Kidney (tissue), 14 donors: ENCODE results near the gene TYMP. TPM values are rescaled to one million over a fixed set of nuclear protein-coding genes. Genes with fewer than 3 reads are reported as not detected.

Source experiments
- DNase-seq, 5 donors: peaks; one replicate each; pipeline ENCODE4 v3.0.0-alpha.2; 2013 to 2020
- FAIRE-seq: peaks from 2 replicates; lab custom pipeline; 2012; peaks lifted over from hg19 to GRCh38; lab: Jason Lieb, UNC
- H3K27ac ChIP-seq, 2 donors: one replicate each; pipeline ENCODE4 v1.7.0; 2013; ENCODE audit warnings: low read depth in 2 of 2, low read length in 2 of 2, inconsistent platforms in 1 of 2
- H3K27me3 ChIP-seq: one replicate; pipeline ENCODE4 v1.7.1; 2013; ENCODE audit warnings: low read length, inconsistent platforms; ENCODE audit not compliant: control insufficient read depth, insufficient read depth
- H3K36me3 ChIP-seq, 3 donors: one replicate each; pipeline versions ENCODE4 v1.7.0 to v1.7.1; 2013; ENCODE audit warnings: low read length in 3 of 3, control low read depth in 1 of 3, inconsistent platforms in 1 of 3; ENCODE audit not compliant: insufficient read depth in 3 of 3, control insufficient read depth in 2 of 3
- H3K4me1 ChIP-seq, 3 donors: one replicate each; pipeline versions ENCODE4 v1.7.0 to v1.7.1; 2013; ENCODE audit warnings: low read length in 3 of 3, inconsistent platforms in 1 of 3, low read depth in 1 of 3; ENCODE audit not compliant: control insufficient read depth in 2 of 3, insufficient read depth in 2 of 3
- H3K4me3 ChIP-seq, 3 donors: one replicate each; pipeline versions ENCODE4 v1.7.0 to v1.8.1; 2013; ENCODE audit warnings: low read length in 3 of 3, control low read depth in 1 of 3, inconsistent platforms in 1 of 3
- H3K9ac ChIP-seq, 3 donors: one replicate each; pipeline versions ENCODE4 v1.7.0 to v1.7.1; 2013; ENCODE audit warnings: low read length in 3 of 3, control low read depth in 1 of 3, inconsistent platforms in 1 of 3
- H3K9me3 ChIP-seq, 3 donors: one replicate each; pipeline versions ENCODE4 v1.7.0 to v1.7.1; 2013; ENCODE audit warnings: low read length in 3 of 3, control low read depth in 1 of 3, inconsistent platforms in 1 of 3; ENCODE audit not compliant: control insufficient read depth in 2 of 3, insufficient read depth in 1 of 3
- CTCF ChIP-seq: IDR thresholded peaks from 3 replicates; pipeline ENCODE4 v1.5.1; 2012; ENCODE audit warnings: mild to moderate bottlenecking, moderate library complexity, borderline replicate concordance; ENCODE audit not compliant: insufficient read depth; ENCODE audit errors: extremely low read depth
- intact Hi-C: fragments of 100-400 bp; cut with DNase I; formaldehyde crosslinking; loops from one replicate; pipeline ENCODE4 v1.11.1; 2022
- polyA plus RNA-seq: library from polyadenylated mRNA; stranded (reverse); fragments of 350-450 nt; fragmentation: Illumina TruSeq; extraction: RNeasy Lipid Tissue Mini Kit (QIAGEN cat#74804); gene quantifications from one replicate; pipeline ENCODE4 v1.2.3, GENCODE V29; 2014; ENCODE audit warnings: low read depth, low replicate concordance; ENCODE audit not compliant: insufficient read depth
- total RNA-seq: library from RNA; stranded (reverse); fragmentation: NEBNext Ultra II Directional; extraction: Animal tissue kit (Norgen Biotek cat#: 25700); gene quantifications from one replicate; pipeline ENCODE4 v1.2.1, GENCODE V29; 2021
- donor health status: control.
- donor health status: control.
- donor health status: control.
- donor health status: control.
- donor health status: control.
- donor health status: DM: yes; HTN: yes; CAD: no.
- donor health status: Normal renal cell carcinoma (clear cell type).

The TYMP gene
- total and polyA plus RNA-seq, 2 donors from 2014 or later = 22.2 to 163 TPM

DNA sequence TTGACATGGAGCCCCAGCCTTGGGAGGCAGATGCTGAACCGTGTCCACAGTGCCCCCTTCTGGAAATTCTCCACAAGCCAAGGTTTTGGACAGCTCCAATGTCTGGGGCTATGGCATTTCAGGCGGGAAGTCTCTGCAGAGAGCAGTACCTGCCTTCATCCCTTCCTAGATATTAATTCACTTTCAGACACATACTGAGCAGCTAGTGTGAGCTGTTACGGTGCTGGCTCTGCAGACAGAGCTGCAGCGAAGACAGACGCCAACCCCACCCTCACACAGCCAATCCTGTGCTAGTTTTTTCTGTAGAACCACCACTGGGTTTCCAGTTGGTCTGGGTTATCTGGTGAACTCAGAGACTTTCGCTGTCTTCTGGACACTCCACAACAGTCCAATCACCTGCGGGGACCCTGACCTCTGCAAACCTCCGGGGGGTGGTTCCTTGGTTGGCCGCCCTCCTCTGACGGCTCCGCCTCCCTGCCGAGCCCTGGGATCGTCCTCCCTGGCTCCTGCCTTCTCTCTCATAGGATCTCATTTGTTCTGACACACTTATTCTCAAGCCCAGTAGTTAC is 31.4 kb downstream of the TYMP start:
- FAIRE-seq = no peak
- H3K36me3 ChIP-seq = no peaks in the 10 kb centered on the region
- H3K9ac ChIP-seq = no peak overlapping the region
- no peak overlapping the region for H3K27ac ChIP-seq
- TF ChIP-seq CTCF = peak; percentile 75
- no peaks in the 10 kb centered on the region for H3K27me3 ChIP-seq
- H3K9me3 ChIP-seq = no peaks in the 10 kb centered on the region
- peak; percentile 75 to 88 (median 77) for DNase-seq
- H3K4me1 ChIP-seq = no peaks in the 10 kb centered on the region
- H3K4me3 ChIP-seq = no peak overlapping the region
- intact Hi-C loops = no loop called here

DNA sequence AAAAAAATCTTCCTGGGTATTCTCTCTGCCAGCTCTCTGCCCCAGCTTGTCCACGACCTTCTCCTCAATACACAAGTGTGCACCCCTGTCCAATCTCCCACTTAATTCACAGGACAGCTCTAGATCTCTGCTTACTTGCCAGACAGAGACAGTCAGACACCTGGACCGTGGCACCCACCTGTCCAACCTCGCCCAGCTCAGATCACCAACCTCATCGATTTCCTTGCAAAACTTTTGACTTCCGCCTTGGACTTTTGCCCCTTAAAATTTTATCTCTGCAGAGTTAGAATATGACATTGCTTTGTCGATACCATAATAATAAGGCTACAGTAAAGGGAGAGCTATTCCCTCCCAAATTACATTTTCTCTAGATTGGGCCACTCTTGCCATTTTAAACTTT is 32.7 kb downstream of the TYMP start:
- no peak overlapping the region for H3K9ac ChIP-seq
- H3K4me3 ChIP-seq = no peak overlapping the region
- FAIRE-seq = no peak
- H3K27me3 ChIP-seq = no peaks in the 10 kb centered on the region
- DNase-seq = no peak
- intact Hi-C loops = no loop called here
- no peaks in the 10 kb centered on the region for H3K9me3 ChIP-seq
- H3K4me1 ChIP-seq = no peaks in the 10 kb centered on the region
- H3K27ac ChIP-seq = no peak overlapping the region
- no peak for TF ChIP-seq CTCF
- H3K36me3 ChIP-seq = no peaks in the 10 kb centered on the region

DNA sequence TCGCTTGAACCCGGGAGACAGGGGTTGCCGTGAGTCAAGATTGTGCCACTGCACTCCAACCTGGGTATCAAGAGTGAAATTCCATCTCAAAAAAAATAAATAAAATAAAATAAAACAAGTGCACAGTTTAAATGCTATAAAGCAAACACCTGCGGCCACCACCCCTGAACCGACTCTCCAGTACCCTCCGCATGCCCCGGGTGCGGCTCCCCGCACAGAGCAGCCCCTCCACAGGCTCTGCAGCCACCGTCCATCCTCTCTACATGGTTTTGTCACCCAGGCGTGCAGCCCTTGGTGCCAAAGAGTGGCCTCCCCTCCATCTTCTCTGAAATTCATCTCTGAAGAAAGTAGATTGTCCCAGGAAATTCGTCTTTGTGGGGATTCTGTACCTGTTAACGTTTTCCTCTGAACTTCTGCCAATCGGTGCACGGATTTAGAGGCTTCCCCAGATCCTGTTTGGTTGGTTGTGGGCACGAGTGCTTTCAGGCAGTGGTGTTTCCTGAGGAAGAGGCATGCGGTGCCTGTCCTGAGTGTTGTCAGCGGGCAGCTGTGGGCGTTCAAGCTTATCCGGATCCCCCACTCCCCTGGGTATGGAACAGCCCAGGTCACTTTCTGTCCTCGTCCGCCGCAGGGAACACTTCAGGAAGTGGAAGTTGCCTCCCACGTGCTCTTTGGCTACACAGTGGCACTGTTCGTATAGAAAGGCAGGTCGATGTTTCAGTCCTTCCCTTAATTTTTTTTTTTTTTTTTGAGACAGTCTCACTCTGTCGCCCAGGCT is 39.1 kb downstream of the TYMP start:
- H3K4me1 ChIP-seq = peaks cover 0 to 7% (median 0%) of the 10 kb centered on the region in 3 donors
- FAIRE-seq (no peak), DNase-seq (peak in 4 of 5 donors; percentile 66 to 73 (median 70))
- no peak overlapping the region for H3K4me3 ChIP-seq
- H3K27me3 ChIP-seq = no peaks in the 10 kb centered on the region
- peaks cover 0 to 4% (median 0%) of the 10 kb centered on the region in 3 donors for H3K36me3 ChIP-seq
- intact Hi-C loops = no loop called here
- H3K9me3 ChIP-seq = no peaks in the 10 kb centered on the region
- TF ChIP-seq CTCF = no peak
- H3K9ac ChIP-seq = no peak overlapping the region
- H3K27ac ChIP-seq = no peak overlapping the region
